Choroid plexus epithelial cell (primary cell): ENCODE results near the gene SLC25A22.
A peak's percentile ranks its signal among the peaks of the same experiment; 100 is the strongest.

Experiments
- DNase-seq: peaks from one replicate; pipeline ENCODE4 v3.0.0-alpha.2; 2010; ENCODE audit warnings: low read depth
- H3K4me3 ChIP-seq: 2 replicates; pipeline ENCODE4 v1.5.1; 2011; ENCODE audit warnings: low read depth, mild to moderate bottlenecking, control low read depth, low read length, moderate library complexity
- CTCF ChIP-seq: conservative IDR thresholded peaks from 2 replicates; pipeline ENCODE4 v1.5.1; 2011; ENCODE audit warnings: low read depth, mild to moderate bottlenecking, control low read depth, inconsistent platforms, low read length, moderate library complexity

The SLC25A22 gene

GRCh38 chr11:833114-833791, 35.2 kb upstream of the SLC25A22 start:
- peak; percentile 42 for DNase-seq
- peak overlapping the region; percentile 72 for H3K4me3 ChIP-seq
- TF ChIP-seq CTCF, result no peak

DNA sequence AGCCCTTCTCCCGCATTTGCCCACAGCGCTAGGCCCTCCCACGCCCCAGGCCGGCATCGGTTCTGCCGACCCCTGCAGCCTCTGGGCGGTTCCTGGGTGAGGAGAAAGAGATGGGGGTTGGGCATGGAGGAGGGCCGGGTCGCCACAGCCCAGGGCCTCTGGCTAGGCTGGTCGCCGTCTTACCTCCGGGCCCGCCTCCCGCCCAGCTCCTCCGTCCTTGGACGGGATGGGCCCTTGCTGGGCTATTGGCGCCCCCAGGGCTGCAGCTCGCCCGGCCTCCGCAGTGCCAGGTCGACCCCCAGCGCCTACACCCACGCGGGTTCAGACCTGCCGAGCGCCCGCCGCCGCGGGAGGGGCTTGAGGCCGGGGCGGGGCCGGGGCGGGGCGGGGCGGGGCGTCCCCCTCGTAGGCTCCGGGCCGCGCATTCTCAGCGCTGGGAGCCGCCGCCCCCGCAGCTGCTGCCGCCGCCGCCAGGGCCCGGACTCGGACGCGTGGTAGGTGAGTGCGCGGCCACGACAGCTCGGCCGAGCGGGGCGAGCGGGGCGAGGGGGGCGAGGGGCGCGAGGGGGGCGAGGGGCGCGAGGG, 34.5 kb upstream of the SLC25A22 start, which contains the start of gene CD151:
CD151 (plus strand) TSS at position 424 of the 585 bp plus-strand sequence. CDS start 3,118 bp downstream, outside the sequence.
- peak; percentile 52 for DNase-seq
- no peak for TF ChIP-seq CTCF
- peak within 1 kb of the TSS; percentile 72 for H3K4me3 ChIP-seq

DNA sequence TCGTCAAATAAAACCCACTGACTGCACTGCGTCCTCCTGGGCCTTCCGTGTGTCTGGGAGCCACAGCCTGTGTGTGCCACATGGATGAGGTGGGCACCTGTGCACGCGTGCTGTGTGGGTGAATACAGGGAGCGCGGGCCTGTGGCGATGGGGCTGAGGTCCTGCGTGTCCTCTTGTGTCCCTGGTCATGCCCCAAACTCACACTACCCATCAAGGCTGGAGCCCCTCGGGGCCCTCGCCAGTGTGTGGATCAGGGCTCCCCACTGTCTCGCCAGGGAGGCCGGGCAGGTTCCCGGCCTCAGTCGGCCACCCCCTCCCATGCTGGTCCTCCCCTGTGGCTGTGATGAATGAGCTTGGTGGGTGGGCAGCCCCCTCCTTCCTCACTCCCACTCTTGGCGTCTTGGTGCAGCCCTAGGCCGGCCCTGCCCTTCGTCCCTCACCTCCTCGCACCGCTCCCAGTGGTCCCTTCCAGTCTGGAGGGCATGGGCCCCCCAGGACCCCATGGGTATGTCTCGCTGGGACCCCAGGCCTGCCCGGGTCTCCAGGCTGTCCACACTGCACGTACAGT, 34.0 kb upstream of the SLC25A22 start:
- peak overlapping the region; percentile 59 for H3K4me3 ChIP-seq
- no peak for DNase-seq
- TF ChIP-seq CTCF, result no peak

DNA sequence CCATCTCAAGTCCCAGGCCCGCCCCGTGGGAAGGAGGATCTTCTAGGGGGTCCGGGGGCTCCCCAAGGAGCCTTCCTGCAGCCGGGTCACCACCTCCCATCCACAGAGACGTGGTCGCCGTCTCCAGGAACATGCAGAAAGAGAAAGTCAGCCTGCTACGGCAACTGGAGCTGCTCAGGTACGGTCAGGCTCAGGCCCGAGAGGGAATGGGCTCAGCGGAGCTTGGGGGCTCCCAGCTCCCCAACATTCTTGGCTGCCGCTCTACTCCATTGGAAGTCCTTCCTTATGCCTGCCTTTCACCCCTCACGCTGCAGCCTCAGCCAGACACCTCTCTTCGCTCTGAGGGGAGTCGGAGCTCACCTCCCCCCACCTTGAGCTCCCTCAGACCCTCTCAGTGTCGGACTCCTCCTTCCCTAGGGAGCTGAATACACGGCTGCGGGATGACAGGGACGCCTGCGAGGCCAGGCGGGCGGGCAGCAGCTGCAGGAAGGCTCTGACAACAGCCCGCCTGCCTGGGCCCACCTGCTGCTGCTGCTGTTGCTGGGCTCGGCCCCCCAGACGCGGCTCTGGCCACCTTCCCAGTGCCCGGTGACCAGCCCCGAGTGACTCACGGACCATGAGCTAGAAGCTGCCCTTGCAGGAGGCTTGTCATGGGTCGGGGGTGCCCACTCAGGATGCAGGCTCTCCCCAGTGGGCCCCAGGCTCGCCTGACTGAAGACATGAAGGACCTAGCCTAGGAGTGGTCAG, 33.2 kb upstream of the SLC25A22 start:
- no peak for TF ChIP-seq CTCF
- peak; percentile 60 for DNase-seq
- no peak overlapping the region for H3K4me3 ChIP-seq

DNA sequence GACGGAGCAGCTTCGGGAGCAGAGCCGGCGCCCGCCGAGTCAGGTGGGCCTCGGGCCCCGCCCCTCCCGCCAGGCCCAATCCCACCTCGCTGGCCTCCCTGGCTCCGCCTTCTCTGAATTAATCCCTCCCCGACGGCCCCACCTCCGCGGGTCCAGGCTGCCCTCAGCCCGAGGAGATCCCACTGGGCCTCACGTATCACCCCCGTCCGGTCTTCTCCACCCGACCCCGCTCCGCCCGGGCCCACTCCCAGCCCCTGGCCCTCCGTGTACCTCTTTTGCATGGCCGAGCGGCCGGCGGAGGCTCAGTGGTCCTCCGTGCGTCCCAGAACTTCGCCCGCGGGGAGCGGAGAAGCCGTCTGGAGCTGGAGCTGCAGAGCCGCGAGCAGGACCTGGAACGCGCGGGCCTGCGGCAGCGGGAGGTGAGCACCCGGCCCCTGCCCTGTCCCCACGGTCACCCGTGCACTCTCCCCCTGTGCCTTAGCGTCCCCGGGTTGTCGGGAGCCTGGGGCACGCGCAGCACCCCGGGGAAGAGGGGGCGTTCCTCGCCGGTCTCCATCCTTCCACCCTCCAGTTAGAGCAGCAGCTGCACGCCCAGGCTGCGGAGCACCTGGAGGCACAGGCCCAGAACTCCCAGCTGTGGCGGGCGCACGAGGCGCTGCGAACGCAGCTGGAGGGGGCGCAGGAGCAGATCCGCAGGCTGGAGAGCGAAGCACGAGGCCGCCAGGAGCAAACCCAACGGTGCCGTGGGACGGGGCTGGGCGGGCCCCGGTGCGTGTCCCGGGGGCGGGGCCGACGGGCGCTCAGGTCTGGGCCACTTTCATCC, 32.4 kb upstream of the SLC25A22 start:
- peak overlapping the region; percentile 52 for H3K4me3 ChIP-seq
- TF ChIP-seq CTCF, result no peak
- DNase-seq, result peak; percentile 78

DNA sequence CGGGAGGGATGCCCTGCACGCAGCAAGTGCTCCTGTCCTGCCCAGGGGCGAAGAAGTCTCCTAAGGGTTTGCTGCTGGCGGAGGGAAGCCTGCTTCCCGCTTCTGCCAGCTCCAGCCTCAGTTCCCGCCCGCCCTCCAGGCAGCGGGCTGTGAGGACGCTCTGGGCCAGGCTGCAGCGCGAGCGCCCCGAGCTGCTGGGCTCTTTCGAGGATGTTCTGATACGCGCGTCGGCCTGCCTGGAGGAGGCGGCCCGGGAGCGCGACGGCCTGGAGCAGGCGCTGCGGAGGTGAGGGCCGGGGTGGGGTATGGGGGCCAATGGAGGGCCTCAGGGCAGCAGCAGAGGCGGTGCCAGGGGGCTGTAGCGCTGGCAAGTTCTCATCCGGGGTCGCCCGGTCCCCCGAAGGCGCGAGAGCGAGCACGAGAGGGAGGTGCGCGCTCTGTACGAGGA, 31.8 kb upstream of the SLC25A22 start:
- no peak for DNase-seq
- TF ChIP-seq CTCF, result no peak
- peak overlapping the region; percentile 52 for H3K4me3 ChIP-seq
